Testis (tissue), 2 donors: ENCODE measurements around the gene DCBLD2.

ENCODE experiments used
- POLR2A ChIP-seq: fragments of 450-650 bp; IDR thresholded peaks from one replicate; pipeline ENCODE4 v1.6.1; 2017; ENCODE audit warnings: antibody characterized with exemption, mild to moderate bottlenecking, moderate library complexity
- TF ChIP-seq, protein P1 (sequence below), 3 experiments: fragments of 450-650 bp in 2 of 3; fragments of 200-600 bp in 1 of 3; sonication (generic) in 1 of 3; IDR thresholded peaks; one replicate each; pipeline ENCODE4 v1.5.1; 2016 to 2019; ENCODE audit warnings: antibody characterized with exemption in 3 of 3, mild to moderate bottlenecking in 2 of 3, moderate library complexity in 1 of 3

DNA sequence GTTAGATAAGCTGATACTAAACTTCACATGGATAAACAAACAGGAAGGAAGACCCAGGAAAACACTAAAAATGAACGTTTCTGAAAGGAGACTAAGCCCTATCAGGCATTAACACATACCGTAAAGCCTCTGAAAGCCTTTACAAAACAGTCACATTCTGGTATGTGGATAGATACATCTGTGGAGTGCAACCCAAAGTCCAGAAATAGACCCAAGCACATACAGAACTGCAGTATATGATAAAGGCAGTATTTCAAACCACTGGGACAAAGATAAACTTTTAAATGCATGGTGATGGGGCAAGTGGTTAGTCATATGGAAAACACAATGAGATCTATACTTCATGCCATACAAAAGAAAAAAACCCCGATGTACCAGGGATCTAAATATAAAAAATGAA is 26.0 kb downstream of the DCBLD2 start:
- TF ChIP-seq, protein P1, sequence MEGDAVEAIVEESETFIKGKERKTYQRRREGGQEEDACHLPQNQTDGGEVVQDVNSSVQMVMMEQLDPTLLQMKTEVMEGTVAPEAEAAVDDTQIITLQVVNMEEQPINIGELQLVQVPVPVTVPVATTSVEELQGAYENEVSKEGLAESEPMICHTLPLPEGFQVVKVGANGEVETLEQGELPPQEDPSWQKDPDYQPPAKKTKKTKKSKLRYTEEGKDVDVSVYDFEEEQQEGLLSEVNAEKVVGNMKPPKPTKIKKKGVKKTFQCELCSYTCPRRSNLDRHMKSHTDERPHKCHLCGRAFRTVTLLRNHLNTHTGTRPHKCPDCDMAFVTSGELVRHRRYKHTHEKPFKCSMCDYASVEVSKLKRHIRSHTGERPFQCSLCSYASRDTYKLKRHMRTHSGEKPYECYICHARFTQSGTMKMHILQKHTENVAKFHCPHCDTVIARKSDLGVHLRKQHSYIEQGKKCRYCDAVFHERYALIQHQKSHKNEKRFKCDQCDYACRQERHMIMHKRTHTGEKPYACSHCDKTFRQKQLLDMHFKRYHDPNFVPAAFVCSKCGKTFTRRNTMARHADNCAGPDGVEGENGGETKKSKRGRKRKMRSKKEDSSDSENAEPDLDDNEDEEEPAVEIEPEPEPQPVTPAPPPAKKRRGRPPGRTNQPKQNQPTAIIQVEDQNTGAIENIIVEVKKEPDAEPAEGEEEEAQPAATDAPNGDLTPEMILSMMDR (IDR thresholded peaks at IDR 0.05) = no peak
- TF ChIP-seq POLR2A = no peak
